HG03521 (cell line): Measurements from ENCODE around the gene MEIS2.

Experiments used
- ATAC-seq: cut with Tn5 transposase; IDR thresholded peaks from one replicate; pipeline ENCODE4 v1.9.1; 2021; ENCODE audit warnings: mild to moderate bottlenecking, moderate library complexity; ENCODE audit not compliant: unreplicated experiment

The MEIS2 gene

GRCh38 chr15:37112971-37113670 lies 12.8 kb upstream of the MEIS2 start:
- ATAC-seq, result no peak

GRCh38 chr15:37112171-37112570 lies 11.8 kb upstream of the MEIS2 start:
- no peak for ATAC-seq

- ATAC-seq, result no peak
Measured at GRCh38 chr15:37111427-37111717, 11.0 kb upstream of the MEIS2 start.

GRCh38 chr15:37109872-37110572 lies 9.7 kb upstream of the MEIS2 start:
- no peak for ATAC-seq

- no peak for ATAC-seq
Measured at GRCh38 chr15:37109168-37109871, 9.0 kb upstream of the MEIS2 start.

GRCh38 chr15:37108381-37109167 lies 8.2 kb upstream of the MEIS2 start:
- no peak for ATAC-seq

GRCh38 chr15:37107744-37108380 lies 7.5 kb upstream of the MEIS2 start:
- ATAC-seq, result no peak

- no peak for ATAC-seq
Measured at GRCh38 chr15:37107071-37107743, 6.9 kb upstream of the MEIS2 start.

GRCh38 chr15:37106490-37107001 lies 6.2 kb upstream of the MEIS2 start:
- ATAC-seq, result no peak

GRCh38 chr15:37105889-37106288 lies 5.5 kb upstream of the MEIS2 start:
- ATAC-seq, result no peak

- no peak for ATAC-seq
Measured at GRCh38 chr15:37105029-37105428, 4.7 kb upstream of the MEIS2 start.

- ATAC-seq, result no peak
Measured at GRCh38 chr15:37104424-37104981, 4.2 kb upstream of the MEIS2 start.

GRCh38 chr15:37103475-37104423 lies 3.4 kb upstream of the MEIS2 start:
- ATAC-seq, result no peak

GRCh38 chr15:37103163-37103435 lies 2.8 kb upstream of the MEIS2 start:
- ATAC-seq, result no peak

- ATAC-seq, result no peak
Measured at GRCh38 chr15:37102305-37103162, 2.2 kb upstream of the MEIS2 start.

- no peak for ATAC-seq
Measured at GRCh38 chr15:37101980-37102304, 1.6 kb upstream of the MEIS2 start.

- ATAC-seq, result peak; percentile 20
Measured at GRCh38 chr15:37100966-37101215, 542 bp upstream of the MEIS2 start.

- ATAC-seq, result no peak
Measured at GRCh38 chr15:37099319-37100108, 835 bp downstream of the MEIS2 start.
